ENCODE measurements around the gene IAPP. TPM values are rescaled to one million over a fixed set of nuclear protein-coding genes. Genes with fewer than 3 reads are reported as not detected.

IAPP gene
- total and polyA plus RNA-seq, 9 of the 15 experiments (the other 6 are each of a cell fraction or from before 2014, with no cell fraction given): not detected

DNA sequence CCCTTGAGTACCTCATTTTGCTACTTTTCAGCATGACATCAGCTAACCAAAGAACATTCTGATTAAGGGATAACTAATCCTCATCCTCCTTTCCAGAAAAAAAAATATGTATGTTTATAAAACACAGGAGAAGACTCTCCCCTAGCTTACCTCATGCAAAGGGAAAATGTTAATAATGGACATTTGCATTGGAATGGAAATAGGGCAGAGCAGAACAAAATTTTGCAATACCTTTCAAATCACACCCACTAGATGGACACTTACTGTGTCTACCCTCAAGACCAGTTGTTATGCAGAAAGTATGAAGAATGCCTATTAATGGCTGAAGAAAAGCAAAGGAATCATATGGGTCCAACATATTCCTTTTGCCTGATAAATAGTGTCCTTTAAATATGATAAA is 29.1 kb upstream of the IAPP start:
- Histone ChIP-seq H3K4me2 (ENCODE audit: insufficient read depth, low read length) (no peak overlapping the region), H3K27ac (ENCODE audit: extremely low read depth, low read depth, low read length) (no peak overlapping the region), H4K20me1 (replicated peaks; ENCODE audit: control insufficient read depth, insufficient read depth, low read length) (no peaks in the 10 kb centered on the region), H3K9me3 (replicated peaks; ENCODE audit: control insufficient read depth, insufficient read depth, low read depth, low read length) (no peaks in the 10 kb centered on the region), H3K4me3 (no peak overlapping the region), H3K79me2 (ENCODE audit: control insufficient read depth, insufficient read depth, low read length) (no peaks in the 10 kb centered on the region), H2AFZ (ENCODE audit: low read depth, low read length) (no peak overlapping the region), H3K9ac (ENCODE audit: insufficient read depth in 1 of 2, low read depth in 2 of 2, low read length in 2 of 2) (no peak overlapping the region), H3K36me3 (ENCODE audit: control insufficient read depth, insufficient read depth, low read length) (no peaks in the 10 kb centered on the region), H3K4me1 (replicated peaks in 1 of 2; ENCODE audit: control insufficient read depth in 2 of 2, insufficient read depth in 2 of 2, low read length in 2 of 2) (peaks cover 0 to 6% of the 10 kb centered on the region in 2 experiments; a peak in 2 of 5 replicates), H3K9me1 (ENCODE audit: control insufficient read depth, insufficient read depth, low read length) (no peaks in the 10 kb centered on the region), H3K27me3 (ENCODE audit: control insufficient read depth in 2 of 2, insufficient read depth in 2 of 2, low read length in 2 of 2) (no peaks in the 10 kb centered on the region)
- in situ Hi-C loops (cut with MboI) (no loop called here), intact Hi-C loops (cut with micrococcal nuclease) (no loop called here)
- no peak for ATAC-seq
- ChIA-PET CTCF (ENCODE audit: low intra/inter-chr PET ratio) (no interaction called here), POLR2A (no interaction called here)
- DNase-seq (ENCODE audit: extremely low read depth in 1 of 4, low spot score in 3 of 4): no peak
- no TSS peak for BruUV-seq (replicated peaks)
- FAIRE-seq: no peak
- TF ChIP-seq XRCC5 (IDR thresholded peaks at IDR 0.05; ENCODE audit: low read depth, low read length) (no peak), ZC3H4 (CRISPR knock-in tag; IDR thresholded peaks at IDR 0.05; ENCODE audit: borderline replicate concordance) (no peak), GATA2 (CRISPR knock-in tag; IDR thresholded peaks at IDR 0.05) (no peak), MCM7 (IDR thresholded peaks at IDR 0.05) (no peak), MAFK (IDR thresholded peaks at IDR 0.05; ENCODE audit: low read length) (no peak)

DNA sequence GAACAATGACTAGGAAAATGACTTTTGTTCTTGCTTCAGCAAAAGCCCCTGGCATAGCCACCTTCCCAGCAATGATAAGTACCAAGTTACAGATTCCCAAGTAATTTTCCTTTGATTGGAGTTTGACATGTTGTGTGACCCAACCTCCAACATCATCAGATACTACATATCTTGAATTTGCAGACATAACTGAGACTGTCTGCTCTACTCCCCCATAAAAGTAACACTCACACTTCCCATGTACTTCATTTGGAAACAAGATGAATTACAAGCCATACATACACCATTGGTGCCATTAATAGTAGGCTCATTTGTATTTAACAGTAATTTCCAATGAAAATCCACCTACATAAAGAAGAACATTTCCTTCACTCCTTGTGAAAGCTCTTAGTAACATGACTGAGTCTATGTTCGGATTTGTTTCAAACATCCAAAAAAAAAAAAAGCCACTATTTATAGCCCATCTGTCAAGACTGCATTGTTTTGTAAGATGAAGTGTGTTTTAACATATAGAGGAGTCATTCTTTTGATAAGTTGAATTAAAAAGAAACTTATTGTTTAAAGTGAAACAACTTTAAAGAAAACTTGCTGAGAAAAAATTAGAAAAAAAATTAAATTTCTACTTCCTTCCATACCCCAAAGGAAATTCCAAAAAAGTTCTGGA is 26.0 kb upstream of the IAPP start:
- ChIA-PET CTCF (ENCODE audit: low intra/inter-chr PET ratio) (interaction anchor here (0.6 kb wide), 1 partner anchor 91 kb away, joined by 4 read pairs; no protein-coding TSS in a partner anchor), POLR2A (no interaction called here)
- Histone ChIP-seq H3K27ac (ENCODE audit: extremely low read depth, low read depth, low read length) (no peak overlapping the region), H2AFZ (ENCODE audit: low read depth, low read length) (peak overlapping the region; percentile 8; the same call in 1 of the 2 replicates), H4K20me1 (replicated peaks; ENCODE audit: control insufficient read depth, insufficient read depth, low read length) (no peaks in the 10 kb centered on the region), H3K9me1 (ENCODE audit: control insufficient read depth, insufficient read depth, low read length) (no peaks in the 10 kb centered on the region), H3K4me2 (ENCODE audit: insufficient read depth, low read length) (peak overlapping the region; percentile 10; the same call in 1 of the 2 replicates), H3K9me3 (replicated peaks; ENCODE audit: control insufficient read depth, insufficient read depth, low read depth, low read length) (no peaks in the 10 kb centered on the region), H3K9ac (ENCODE audit: insufficient read depth in 1 of 2, low read depth in 2 of 2, low read length in 2 of 2) (no peak overlapping the region), H3K36me3 (ENCODE audit: control insufficient read depth, insufficient read depth, low read length) (no peaks in the 10 kb centered on the region), H3K27me3 (ENCODE audit: control insufficient read depth in 2 of 2, insufficient read depth in 2 of 2, low read length in 2 of 2) (no peaks in the 10 kb centered on the region), H3K79me2 (ENCODE audit: control insufficient read depth, insufficient read depth, low read length) (no peaks in the 10 kb centered on the region), H3K4me3 (no peak overlapping the region), H3K4me1 (replicated peaks in 1 of 2; ENCODE audit: control insufficient read depth in 2 of 2, insufficient read depth in 2 of 2, low read length in 2 of 2) (peaks cover 0 to 14% of the 10 kb centered on the region in 2 experiments; a peak in 3 of 5 replicates)
- ATAC-seq: peak; percentile 60
- peak in 2 of 4 experiments; percentile 33 to 39 for DNase-seq (ENCODE audit: extremely low read depth in 1 of 4, low spot score in 3 of 4)
- in situ Hi-C loops (cut with MboI) (no loop called here), intact Hi-C loops (cut with micrococcal nuclease) (no loop called here)
- peak; percentile 76 for FAIRE-seq
- 22% methylated on average over 1 of the region's 1 CpG for WGBS (ENCODE audit: insufficient coverage, low coverage, missing lambda C conversion rate)
- no TSS peak for BruUV-seq (replicated peaks)
- TF ChIP-seq, protein P1, sequence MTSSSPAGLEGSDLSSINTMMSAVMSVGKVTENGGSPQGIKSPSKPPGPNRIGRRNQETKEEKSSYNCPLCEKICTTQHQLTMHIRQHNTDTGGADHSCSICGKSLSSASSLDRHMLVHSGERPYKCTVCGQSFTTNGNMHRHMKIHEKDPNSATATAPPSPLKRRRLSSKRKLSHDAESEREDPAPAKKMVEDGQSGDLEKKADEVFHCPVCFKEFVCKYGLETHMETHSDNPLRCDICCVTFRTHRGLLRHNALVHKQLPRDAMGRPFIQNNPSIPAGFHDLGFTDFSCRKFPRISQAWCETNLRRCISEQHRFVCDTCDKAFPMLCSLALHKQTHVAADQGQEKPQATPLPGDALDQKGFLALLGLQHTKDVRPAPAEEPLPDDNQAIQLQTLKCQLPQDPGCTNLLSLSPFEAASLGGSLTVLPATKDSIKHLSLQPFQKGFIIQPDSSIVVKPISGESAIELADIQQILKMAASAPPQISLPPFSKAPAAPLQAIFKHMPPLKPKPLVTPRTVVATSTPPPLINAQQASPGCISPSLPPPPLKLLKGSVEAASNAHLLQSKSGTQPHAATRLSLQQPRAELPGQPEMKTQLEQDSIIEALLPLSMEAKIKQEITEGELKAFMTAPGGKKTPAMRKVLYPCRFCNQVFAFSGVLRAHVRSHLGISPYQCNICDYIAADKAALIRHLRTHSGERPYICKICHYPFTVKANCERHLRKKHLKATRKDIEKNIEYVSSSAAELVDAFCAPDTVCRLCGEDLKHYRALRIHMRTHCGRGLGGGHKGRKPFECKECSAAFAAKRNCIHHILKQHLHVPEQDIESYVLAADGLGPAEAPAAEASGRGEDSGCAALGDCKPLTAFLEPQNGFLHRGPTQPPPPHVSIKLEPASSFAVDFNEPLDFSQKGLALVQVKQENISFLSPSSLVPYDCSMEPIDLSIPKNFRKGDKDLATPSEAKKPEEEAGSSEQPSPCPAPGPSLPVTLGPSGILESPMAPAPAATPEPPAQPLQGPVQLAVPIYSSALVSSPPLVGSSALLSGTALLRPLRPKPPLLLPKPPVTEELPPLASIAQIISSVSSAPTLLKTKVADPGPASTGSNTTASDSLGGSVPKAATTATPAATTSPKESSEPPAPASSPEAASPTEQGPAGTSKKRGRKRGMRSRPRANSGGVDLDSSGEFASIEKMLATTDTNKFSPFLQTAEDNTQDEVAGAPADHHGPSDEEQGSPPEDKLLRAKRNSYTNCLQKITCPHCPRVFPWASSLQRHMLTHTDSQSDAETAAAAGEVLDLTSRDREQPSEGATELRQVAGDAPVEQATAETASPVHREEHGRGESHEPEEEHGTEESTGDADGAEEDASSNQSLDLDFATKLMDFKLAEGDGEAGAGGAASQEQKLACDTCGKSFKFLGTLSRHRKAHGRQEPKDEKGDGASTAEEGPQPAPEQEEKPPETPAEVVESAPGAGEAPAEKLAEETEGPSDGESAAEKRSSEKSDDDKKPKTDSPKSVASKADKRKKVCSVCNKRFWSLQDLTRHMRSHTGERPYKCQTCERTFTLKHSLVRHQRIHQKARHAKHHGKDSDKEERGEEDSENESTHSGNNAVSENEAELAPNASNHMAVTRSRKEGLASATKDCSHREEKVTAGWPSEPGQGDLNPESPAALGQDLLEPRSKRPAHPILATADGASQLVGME (CRISPR knock-in tag; IDR thresholded peaks at IDR 0.05): no peak
- TF ChIP-seq DEAF1 (CRISPR knock-in tag; IDR thresholded peaks at IDR 0.05) (no peak), TEAD4 (IDR thresholded peaks at IDR 0.05; ENCODE audit: low read length) (peak; percentile 85), TEAD4 (CRISPR knock-in tag; IDR thresholded peaks at IDR 0.05; ENCODE audit: borderline replicate concordance) (no peak)
